HG03095 (cell line): Measurements from ENCODE around the gene PDE4D.
A peak's percentile ranks its signal among the peaks of the same experiment; 100 is the strongest.

Source experiments
- ATAC-seq: cut with Tn5 transposase; IDR thresholded peaks from one replicate; pipeline ENCODE4 v1.9.1; 2021; ENCODE audit warnings: moderate library complexity; ENCODE audit not compliant: unreplicated experiment

The PDE4D gene

GRCh38 chr5:59198365-59198764 lies 695.2 kb downstream of the PDE4D start:
- no peak for ATAC-seq

GRCh38 chr5:59197911-59198310 lies 695.6 kb downstream of the PDE4D start:
- no peak for ATAC-seq

- ATAC-seq, result no peak
Measured at GRCh38 chr5:59193616-59194319, 699.8 kb downstream of the PDE4D start.

- no peak for ATAC-seq
Measured at GRCh38 chr5:59190746-59191145, 702.8 kb downstream of the PDE4D start.

GRCh38 chr5:59189472-59190244 lies 703.9 kb downstream of the PDE4D start:
- no peak for ATAC-seq

GRCh38 chr5:59188419-59189225 lies 704.9 kb downstream of the PDE4D start:
- ATAC-seq, result peak; percentile 72

- ATAC-seq, result no peak
Measured at GRCh38 chr5:59187857-59188256, 705.7 kb downstream of the PDE4D start.

GRCh38 chr5:59186623-59187022 lies 706.9 kb downstream of the PDE4D start:
- no peak for ATAC-seq

- ATAC-seq, result no peak
Measured at GRCh38 chr5:59185757-59186385, 707.7 kb downstream of the PDE4D start.

- no peak for ATAC-seq
Measured at GRCh38 chr5:59184769-59185168, 708.8 kb downstream of the PDE4D start.

- ATAC-seq, result no peak
Measured at GRCh38 chr5:59182760-59183159, 710.8 kb downstream of the PDE4D start.

- peak; percentile 72 for ATAC-seq
Measured at GRCh38 chr5:59180515-59180914, 713.0 kb downstream of the PDE4D start.

- no peak for ATAC-seq
Measured at GRCh38 chr5:59179704-59180103, 713.8 kb downstream of the PDE4D start.

GRCh38 chr5:59178482-59178881 lies 715.0 kb downstream of the PDE4D start:
- ATAC-seq, result no peak

GRCh38 chr5:59178071-59178470 lies 715.5 kb downstream of the PDE4D start:
- no peak for ATAC-seq

GRCh38 chr5:59177644-59178043 lies 715.9 kb downstream of the PDE4D start:
- no peak for ATAC-seq

GRCh38 chr5:59174248-59174844 lies 719.2 kb downstream of the PDE4D start:
- no peak for ATAC-seq

GRCh38 chr5:59173578-59173977 lies 719.9 kb downstream of the PDE4D start:
- ATAC-seq, result no peak

- ATAC-seq, result no peak
Measured at GRCh38 chr5:59171131-59171530, 722.4 kb downstream of the PDE4D start.

- no peak for ATAC-seq
Measured at GRCh38 chr5:59169768-59170150, 723.8 kb downstream of the PDE4D start.
